ENCODE measurements around the gene TNFRSF12A.
"Not testable (repeated sequence)": the region's sequence is repeated elsewhere in the genome, so short reads cannot be mapped to it uniquely, and the experiment has no call there.

The TNFRSF12A gene

GRCh38 chr16:3060339-3061127 lies 40.4 kb downstream of the TNFRSF12A start:
- DNase-seq (ENCODE audit: low read depth in 2 of 2, low spot score in 1 of 2): no peak

- no peak for DNase-seq (ENCODE audit: low read depth in 2 of 2, low spot score in 1 of 2)
These were observed 42.4 kb downstream of the TNFRSF12A start for GRCh38 chr16:3062553-3062952.

GRCh38 chr16:3063625-3064386 lies 43.6 kb downstream of the TNFRSF12A start:
- no peak for DNase-seq (ENCODE audit: low read depth in 2 of 2, low spot score in 1 of 2)

- DNase-seq (ENCODE audit: low read depth in 2 of 2, low spot score in 1 of 2): no peak
These were observed 45.0 kb downstream of the TNFRSF12A start, which contains the start of gene IL32 for GRCh38 chr16:3065069-3065741. TSS of gene IL32 (plus strand) at chr16:3065640. CDS start at chr16:3065812, 172 bp downstream.

- DNase-seq (ENCODE audit: low read depth in 2 of 2, low spot score in 1 of 2): no peak
These were observed 45.7 kb downstream of the TNFRSF12A start for GRCh38 chr16:3065742-3066439.

- no peak for DNase-seq (ENCODE audit: low read depth in 2 of 2, low spot score in 1 of 2)
These were observed 46.2 kb downstream of the TNFRSF12A start for GRCh38 chr16:3066440-3066748.

- no peak for DNase-seq (ENCODE audit: low read depth in 2 of 2, low spot score in 1 of 2)
These were observed 48.3 kb downstream of the TNFRSF12A start for GRCh38 chr16:3068487-3068886.

GRCh38 chr16:3069146-3069545 lies 49.0 kb downstream of the TNFRSF12A start:
- not testable (repeated sequence) for DNase-seq (ENCODE audit: low read depth in 2 of 2, low spot score in 1 of 2)

GRCh38 chr16:3070608-3071111 lies 50.5 kb downstream of the TNFRSF12A start:
- no peak for DNase-seq (ENCODE audit: low read depth in 2 of 2, low spot score in 1 of 2)

GRCh38 chr16:3071655-3072054 lies 51.5 kb downstream of the TNFRSF12A start:
- no peak for DNase-seq (ENCODE audit: low read depth in 2 of 2, low spot score in 1 of 2)

Measured in stimulated activated CD8-positive, alpha-beta memory T cell treated with anti-CD3 and anti-CD28 coated beads, Interleukin-4, amount 100 ng/mL, for 4 hours (primary cell).